Upper lobe of left lung (tissue), 6 donors: ENCODE results near the gene KBTBD13. TPM values are rescaled to one million over a fixed set of nuclear protein-coding genes. Genes with fewer than 3 reads are reported as not detected.

Source experiments
- ATAC-seq, 2 donors: fragments of 200-7000 bp; cut with Tn5 transposase; one replicate each; pipeline ENCODE4 v1.9.1; 2022; ENCODE audit warnings: mild to moderate bottlenecking in 2 of 2, moderate library complexity in 2 of 2; ENCODE audit not compliant: low FRiP score in 2 of 2
- DNase-seq, 2 donors: peaks; one replicate each; pipeline ENCODE4 v3.0.0-alpha.2; 2019 to 2020
- H3K27ac ChIP-seq, 4 donors: fragments of 200-600 bp; sonication (generic); one replicate each; pipeline ENCODE4 v1.5.1; 2016 to 2019
- H3K27me3 ChIP-seq, 4 donors: fragments of 200-600 bp; sonication (generic); one replicate each; pipeline ENCODE4 v1.5.1; 2017 to 2019
- H3K36me3 ChIP-seq, 4 donors: fragments of 200-600 bp; sonication (generic); one replicate each; pipeline ENCODE4 v1.5.1; 2016 to 2019
- H3K4me1 ChIP-seq, 4 donors: fragments of 200-600 bp; sonication (generic); one replicate each; pipeline ENCODE4 v1.5.1; 2018 to 2019
- H3K4me3 ChIP-seq, 4 donors: fragments of 200-600 bp; sonication (generic); one replicate each; pipeline ENCODE4 v1.5.1; 2017 to 2019; ENCODE audit warnings: mild to moderate bottlenecking in 2 of 4, moderate library complexity in 1 of 4
- H3K9me3 ChIP-seq, 4 donors: fragments of 200-600 bp; sonication (generic); one replicate each; pipeline ENCODE4 v1.5.1; 2018 to 2019
- CTCF ChIP-seq, 6 experiments: fragments of 450-650 bp in 4 of 6; fragments of 200-600 bp in 2 of 6; sonication (generic) in 2 of 6; IDR thresholded peaks; one replicate each; pipeline ENCODE4 v1.5.1; 2016 to 2019; ENCODE audit warnings: antibody characterized with exemption in 6 of 6
- EP300 ChIP-seq, 4 donors: sonication (generic); formaldehyde crosslinking; IDR thresholded peaks; one replicate each; pipeline ENCODE4 v1.5.1; 2017; ENCODE audit warnings: antibody characterized with exemption in 4 of 4, control low read depth in 2 of 4
- POLR2A ChIP-seq, 4 donors: fragments of 450-650 bp; IDR thresholded peaks; one replicate each; pipeline ENCODE4 v1.5.1; 2016 to 2017; ENCODE audit warnings: antibody characterized with exemption in 4 of 4, mild to moderate bottlenecking in 2 of 4
- POLR2AphosphoS5 ChIP-seq, 2 donors: sonication (generic); formaldehyde crosslinking; IDR thresholded peaks; one replicate each; pipeline ENCODE4 v1.5.1; 2017; ENCODE audit warnings: antibody characterized with exemption in 2 of 2
- WGBS, 2 donors: methylation state at CpG; one replicate each; pipeline ENCODE4 v1.1.5; 2017 to 2018; 5-methylcytosine and 5-hydroxymethylcytosine counted together
- total RNA-seq, 6 donors: library from RNA; depleted of rRNA in 4 of 6; stranded (reverse); fragments of >200 nt in 4 of 6; gene quantifications; one replicate each; pipeline versions ENCODE4 v1.1.0 to v1.2.1, GENCODE V29; 2016 to 2021
- donor health status: DM: no; HTN: no; CAD: no; lungs with moderate emphysema.
- donor health status: DM: no; HTN: yes; CAD: no; lungs with severe emphysema.

The KBTBD13 gene
- total RNA-seq, 6 donors from 2014 or later: not detected

GRCh38 chr15:65101891-65102708, 25.6 kb downstream of the KBTBD13 start:
- ATAC-seq (no peak), DNase-seq (peak in 1 of 2 donors; percentile 84)
- WGBS, 2 donors: 80 to 83% methylated on average over 43 to 54 of the region's 75 CpGs
- TF ChIP-seq CTCF (IDR thresholded peaks at IDR 0.05) (peak in 2 of 6 experiments; percentile 1 to 18), EP300 (IDR thresholded peaks at IDR 0.05) (no peak)
- H3K27ac ChIP-seq: no peak overlapping the region
- peaks cover 9 to 63% (median 38%) of the 10 kb centered on the region in 4 donors for H3K36me3 ChIP-seq
- peaks cover 0 to 8% (median 4%) of the 10 kb centered on the region in 4 donors for H3K4me1 ChIP-seq
- H3K27me3 ChIP-seq: no peaks in the 10 kb centered on the region
- no peak overlapping the region for H3K4me3 ChIP-seq
- no peaks in the 10 kb centered on the region for H3K9me3 ChIP-seq

GRCh38 chr15:65102912-65103311, 26.4 kb downstream of the KBTBD13 start:
- H3K4me3 ChIP-seq: no peak overlapping the region
- no peak overlapping the region for H3K27ac ChIP-seq
- TF ChIP-seq CTCF (IDR thresholded peaks at IDR 0.05) (no peak), EP300 (IDR thresholded peaks at IDR 0.05) (no peak), POLR2A (IDR thresholded peaks at IDR 0.05) (no peak), POLR2AphosphoS5 (IDR thresholded peaks at IDR 0.05) (no peak)
- WGBS, 2 donors: 99% methylated on average over 3 of the region's 3 CpGs
- no peak for ATAC-seq
- H3K36me3 ChIP-seq: peaks cover 9 to 55% (median 32%) of the 10 kb centered on the region in 4 donors
- no peaks in the 10 kb centered on the region for H3K27me3 ChIP-seq
- no peak for DNase-seq
- H3K4me1 ChIP-seq: peaks cover 0 to 8% (median 4%) of the 10 kb centered on the region in 4 donors
- no peaks in the 10 kb centered on the region for H3K9me3 ChIP-seq

GRCh38 chr15:65105038-65105437, 28.5 kb downstream of the KBTBD13 start:
- no peak for ATAC-seq
- DNase-seq: no peak
- WGBS, 2 donors: 91 to 93% methylated on average over 5 of the region's 5 CpGs
- Histone ChIP-seq H3K9me3 (no peaks in the 10 kb centered on the region), H3K4me3 (no peak overlapping the region), H3K27ac (no peak overlapping the region), H3K36me3 (peaks cover 0 to 34% (median 14%) of the 10 kb centered on the region in 4 donors), H3K27me3 (no peaks in the 10 kb centered on the region), H3K4me1 (peaks cover 0 to 8% (median 4%) of the 10 kb centered on the region in 4 donors)
- TF ChIP-seq CTCF (IDR thresholded peaks at IDR 0.05) (no peak), POLR2AphosphoS5 (IDR thresholded peaks at IDR 0.05) (no peak), POLR2A (IDR thresholded peaks at IDR 0.05) (no peak), EP300 (IDR thresholded peaks at IDR 0.05) (no peak)

- H3K27ac ChIP-seq: no peak overlapping the region
- 74 to 83% methylated on average over 5 to 6 of the region's 6 CpGs for WGBS, 2 donors
- DNase-seq (no peak), ATAC-seq (no peak)
- TF ChIP-seq EP300 (IDR thresholded peaks at IDR 0.05): no peak
- TF ChIP-seq POLR2AphosphoS5 (IDR thresholded peaks at IDR 0.05): no peak
- TF ChIP-seq CTCF (IDR thresholded peaks at IDR 0.05): no peak
- no peak for TF ChIP-seq POLR2A (IDR thresholded peaks at IDR 0.05)
- peaks cover 0 to 26% (median 14%) of the 10 kb centered on the region in 4 donors for H3K36me3 ChIP-seq
- H3K4me1 ChIP-seq: peaks cover 0 to 7% (median 3%) of the 10 kb centered on the region in 4 donors
- no peak overlapping the region for H3K4me3 ChIP-seq
- H3K27me3 ChIP-seq: no peaks in the 10 kb centered on the region
- no peaks in the 10 kb centered on the region for H3K9me3 ChIP-seq
Observed at GRCh38 chr15:65106011-65106590, 29.6 kb downstream of the KBTBD13 start.
